ENCODE data around the gene AGA.

AGA gene

DNA sequence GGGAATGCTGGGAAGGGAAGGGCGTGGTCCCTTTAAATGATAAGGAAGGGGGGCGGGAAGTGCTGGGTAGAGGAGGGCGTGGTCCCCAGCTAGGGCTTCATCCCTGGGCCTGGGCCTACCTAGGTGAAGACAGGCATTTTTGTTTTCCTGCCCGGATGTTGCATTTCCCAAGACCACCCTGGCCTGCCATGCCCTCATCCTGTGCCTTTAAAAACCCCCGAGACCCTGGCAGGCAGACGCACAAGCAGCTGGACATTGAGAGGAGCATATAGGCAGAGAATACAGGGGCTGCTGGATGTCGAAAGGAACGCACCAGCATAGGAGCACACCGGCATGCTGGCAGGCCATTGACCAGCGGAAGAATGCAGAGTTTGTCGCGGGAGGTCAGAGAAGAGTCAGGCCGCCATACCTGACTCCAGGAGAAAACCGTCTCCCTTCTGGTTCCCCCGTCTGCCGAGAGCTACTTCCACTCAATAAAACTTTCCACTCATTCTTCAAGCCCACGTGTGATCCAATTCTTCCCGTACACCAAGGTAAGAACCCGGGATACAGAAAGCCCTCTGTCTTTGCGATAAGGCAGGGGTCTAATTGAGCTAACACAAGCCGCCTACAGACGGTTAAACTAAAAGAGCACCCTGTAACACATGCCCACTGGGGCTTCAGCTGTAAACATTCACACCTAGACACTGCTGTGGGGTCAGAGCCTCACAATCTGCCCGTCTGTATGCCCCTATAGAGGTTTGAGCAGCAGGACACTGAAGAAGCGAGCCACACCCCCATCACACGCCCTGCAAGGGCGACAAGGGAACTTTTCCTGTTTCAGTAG, 2.9 kb upstream of the AGA start:
- DNase-seq = no peak

DNA sequence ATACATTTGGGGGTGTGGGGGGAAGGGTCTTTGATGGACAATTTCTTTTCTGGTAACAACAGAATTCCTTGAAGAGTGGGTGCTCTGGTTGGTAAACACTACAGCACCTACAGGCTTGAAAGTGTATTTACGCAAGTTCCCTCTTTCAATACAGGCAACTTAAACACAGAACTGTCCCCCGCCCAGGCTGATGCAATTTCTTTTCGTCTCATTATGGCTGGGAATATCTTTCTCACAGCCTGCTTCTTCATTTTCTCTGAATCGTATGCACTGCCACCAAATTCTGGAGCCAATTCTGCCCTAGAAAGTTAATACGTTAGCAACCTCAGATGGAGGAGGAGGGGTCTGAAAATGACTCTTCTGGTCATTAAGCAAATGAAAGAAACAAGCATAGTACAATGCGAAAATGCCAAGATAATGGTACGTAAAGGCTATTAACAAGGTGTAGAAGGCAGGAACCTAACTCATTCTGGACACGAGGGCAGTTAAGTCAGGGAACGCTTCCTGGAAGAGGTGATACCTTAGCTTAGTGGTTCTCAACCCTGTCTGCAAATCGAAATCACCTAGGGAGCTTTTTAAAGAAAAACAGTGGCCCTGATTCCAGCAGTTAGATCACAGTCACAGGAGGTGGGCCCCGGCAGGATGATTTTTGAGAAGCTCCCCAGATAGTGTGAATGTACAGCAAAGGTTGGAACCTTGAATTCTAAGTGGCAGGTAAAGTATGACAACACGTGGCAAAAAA, 1.0 kb downstream of the AGA start:
- DNase-seq = peak; percentile 15

GRCh38 chr4:177436456-177436855, 5.8 kb downstream of the AGA start:
- DNase-seq = no peak

DNA sequence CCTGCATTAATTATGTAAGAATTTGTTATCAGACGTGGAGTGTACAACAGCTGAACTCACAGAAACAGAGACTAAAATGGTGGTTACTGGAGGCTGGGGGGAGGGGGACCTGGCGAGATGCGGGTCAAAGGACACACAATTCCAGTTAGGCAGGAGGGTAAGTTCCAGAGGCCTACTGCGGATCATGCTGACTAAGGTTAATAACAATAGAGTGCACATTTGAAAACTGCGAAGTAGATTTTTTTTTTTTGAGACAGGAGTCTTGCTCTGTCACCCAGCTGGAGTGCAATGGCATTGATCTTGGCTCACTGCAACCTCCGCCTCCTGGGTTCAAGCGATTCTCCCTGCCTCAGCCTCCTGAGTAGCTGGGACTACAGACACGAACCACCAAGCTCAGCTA, 7.6 kb downstream of the AGA start:
- no peak for DNase-seq

DNA sequence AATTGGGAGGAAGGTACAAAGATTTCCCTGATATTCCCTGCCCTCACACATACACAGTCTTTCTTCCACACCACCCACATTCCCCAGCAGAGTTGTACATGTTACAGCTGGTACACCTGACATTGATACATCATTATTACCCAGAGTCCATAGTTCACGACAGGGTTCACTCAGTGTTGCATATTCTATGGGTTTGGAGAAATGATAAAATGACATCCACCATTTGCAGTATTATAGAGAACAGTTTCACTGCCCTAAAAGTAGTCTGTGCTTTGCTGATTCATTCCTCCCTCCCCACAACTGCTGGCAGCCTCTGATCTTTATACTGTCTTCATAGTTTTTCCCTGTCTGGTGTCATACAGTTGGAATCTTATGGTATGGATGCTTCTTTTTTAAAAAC, 15.0 kb downstream of the AGA start:
- DNase-seq = no peak

DNA sequence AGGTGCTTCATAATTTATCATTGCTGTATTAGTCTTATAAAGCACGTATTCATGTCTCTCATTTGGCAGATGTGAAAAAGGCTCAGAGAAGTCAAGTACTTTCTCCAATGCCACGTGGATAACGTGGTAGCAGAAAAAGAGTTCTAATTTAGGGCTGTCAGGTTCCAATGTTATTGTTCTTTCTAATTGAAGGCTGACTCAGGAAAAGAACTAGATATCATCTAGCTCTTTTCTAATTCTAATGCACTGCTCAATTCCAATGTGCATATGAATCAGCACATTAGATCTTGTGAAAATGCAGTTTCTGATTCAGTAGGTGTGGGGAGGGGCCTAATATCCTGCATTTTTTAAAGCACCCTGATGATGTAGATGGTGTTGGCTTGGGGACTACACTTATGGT, 22.8 kb downstream of the AGA start:
- DNase-seq = no peak

GRCh38 chr4:177413656-177414055, 28.6 kb downstream of the AGA start:
- DNase-seq = no peak

- no peak for DNase-seq
Measured at GRCh38 chr4:177413076-177413475, 29.2 kb downstream of the AGA start.

- no peak for DNase-seq
Measured at GRCh38 chr4:177411996-177412395, 30.2 kb downstream of the AGA start.

DNA sequence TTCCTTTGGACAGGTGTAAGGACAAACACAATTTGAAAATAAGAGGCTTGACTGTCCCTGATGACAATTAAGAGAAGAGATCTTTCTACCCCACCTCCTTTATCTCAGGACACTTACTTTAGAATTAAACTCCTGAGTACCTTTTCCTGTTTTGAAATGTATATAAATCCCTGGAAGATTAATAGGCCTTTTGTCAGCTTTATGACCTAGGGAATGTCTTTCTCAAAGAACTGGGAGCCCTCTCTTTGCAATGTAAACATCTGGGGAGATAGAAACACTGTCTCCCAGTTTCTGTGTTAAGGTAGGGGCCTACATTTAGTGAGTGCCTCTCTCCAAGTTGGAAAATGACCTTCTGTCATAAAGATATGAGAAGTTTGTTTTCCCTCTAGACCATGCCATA, 31.7 kb downstream of the AGA start:
- no peak for DNase-seq

- DNase-seq = no peak
Measured at GRCh38 chr4:177408023-177408422, 34.2 kb downstream of the AGA start.

- DNase-seq = no peak
Measured at GRCh38 chr4:177405508-177405907, 36.7 kb downstream of the AGA start.

DNA sequence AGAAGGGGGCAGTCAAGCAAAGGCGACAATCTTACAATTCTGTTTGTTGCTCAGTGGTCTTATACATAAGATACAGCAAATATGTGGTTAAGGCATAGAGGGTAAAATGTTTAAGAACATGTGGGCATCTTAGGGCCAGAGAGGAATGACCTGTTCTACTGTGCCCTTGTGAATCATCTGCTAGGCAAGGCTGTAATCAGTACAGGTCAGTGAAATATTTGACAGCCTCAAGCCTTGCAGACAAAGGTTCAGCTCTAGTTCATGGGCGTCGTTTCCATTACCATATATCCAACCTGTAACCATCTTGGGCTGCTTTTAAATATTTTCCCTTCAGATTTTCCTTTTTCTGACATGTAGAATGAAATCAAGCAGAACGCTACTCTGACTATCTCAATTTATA, 37.3 kb downstream of the AGA start:
- no peak for DNase-seq

- DNase-seq = no peak
Measured at GRCh38 chr4:177404342-177404741, 37.9 kb downstream of the AGA start.

- DNase-seq = peak; percentile 50
Measured at GRCh38 chr4:177403746-177404145, 38.5 kb downstream of the AGA start.

- no peak for DNase-seq
Measured at GRCh38 chr4:177401658-177402273, 40.5 kb downstream of the AGA start.

DNA sequence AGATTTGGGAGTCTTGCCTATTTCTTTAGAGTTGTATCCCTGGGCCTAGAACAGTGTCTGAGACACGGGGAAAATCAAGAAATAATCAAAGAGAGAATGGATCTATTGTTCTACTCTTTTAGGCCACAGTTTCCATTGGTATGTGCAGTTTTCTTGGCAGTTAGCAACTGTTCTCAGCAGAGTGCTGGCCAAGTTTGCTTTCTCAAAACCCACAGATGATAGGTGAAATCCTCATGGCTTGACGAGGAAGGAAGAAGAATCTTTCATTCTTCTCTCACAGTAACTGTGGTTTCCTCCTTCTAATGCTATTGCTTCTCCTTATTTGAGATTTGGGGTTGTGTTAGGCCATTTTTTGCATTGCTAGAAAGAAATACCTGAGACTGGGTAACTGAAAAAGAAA, 42.2 kb downstream of the AGA start:
- DNase-seq = no peak

GRCh38 chr4:177396352-177396751, 45.9 kb downstream of the AGA start:
- no peak for DNase-seq

DNA sequence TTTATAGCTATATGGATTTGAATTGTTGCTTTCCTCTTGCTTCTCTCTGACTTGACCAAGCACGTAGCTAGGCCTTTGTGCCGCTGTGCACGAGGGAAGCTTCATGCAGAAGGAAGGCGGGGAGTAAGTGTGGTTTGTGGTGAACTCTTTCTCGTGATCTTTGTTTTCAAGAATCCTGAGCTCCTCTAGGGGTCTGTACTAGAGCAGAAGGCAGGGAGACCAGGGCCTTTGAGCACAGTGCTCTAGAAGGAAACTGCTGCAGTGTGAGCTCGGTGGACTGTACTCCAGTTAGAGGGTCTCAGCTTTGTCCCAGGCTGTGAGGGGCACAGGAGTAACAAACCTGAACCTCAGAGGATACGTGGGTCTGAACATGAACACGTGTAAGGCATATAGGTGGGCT, 49.0 kb downstream of the AGA start:
- DNase-seq = no peak

DNA sequence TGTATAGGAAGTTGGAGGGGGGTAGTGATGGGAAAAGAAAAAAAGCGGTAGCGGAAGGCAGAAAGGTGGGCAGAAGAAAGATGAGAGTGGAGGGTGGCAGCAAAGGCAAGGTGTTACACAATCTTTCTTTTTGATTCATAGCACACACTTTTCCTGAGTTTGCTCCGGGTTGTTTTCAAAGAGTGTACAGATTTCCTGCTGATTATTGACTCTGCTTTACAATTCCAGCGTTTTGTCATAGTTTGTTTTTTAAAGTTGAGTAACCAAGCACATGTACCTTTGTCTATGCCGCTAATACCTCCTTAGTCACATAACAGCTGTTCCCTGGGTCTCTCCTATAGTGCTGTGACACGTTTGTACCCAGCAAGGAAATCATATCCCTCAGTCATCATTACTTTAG, 50.3 kb downstream of the AGA start:
- DNase-seq = no peak

DNA sequence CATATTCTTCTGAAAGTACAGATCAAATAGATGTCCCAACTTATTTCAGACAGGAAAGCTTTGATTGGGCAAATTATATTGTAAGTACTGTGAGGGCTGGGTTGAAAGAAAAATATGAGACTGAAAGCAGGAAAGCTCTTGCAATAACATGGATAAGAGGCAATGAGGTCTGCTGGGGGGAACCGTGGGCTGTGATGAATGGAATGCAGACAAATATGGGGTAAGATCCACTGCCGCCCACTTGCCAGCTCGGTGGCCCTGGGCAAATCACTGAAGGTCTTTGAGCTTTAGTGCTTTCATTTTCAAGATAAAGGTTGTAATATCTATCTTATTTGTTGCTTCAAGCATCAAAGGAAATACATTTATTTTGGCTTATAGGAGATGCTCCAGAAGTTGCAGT, 51.0 kb downstream of the AGA start:
- DNase-seq = no peak

GRCh38 chr4:177386278-177386815, 55.9 kb downstream of the AGA start:
- DNase-seq = no peak

DNA sequence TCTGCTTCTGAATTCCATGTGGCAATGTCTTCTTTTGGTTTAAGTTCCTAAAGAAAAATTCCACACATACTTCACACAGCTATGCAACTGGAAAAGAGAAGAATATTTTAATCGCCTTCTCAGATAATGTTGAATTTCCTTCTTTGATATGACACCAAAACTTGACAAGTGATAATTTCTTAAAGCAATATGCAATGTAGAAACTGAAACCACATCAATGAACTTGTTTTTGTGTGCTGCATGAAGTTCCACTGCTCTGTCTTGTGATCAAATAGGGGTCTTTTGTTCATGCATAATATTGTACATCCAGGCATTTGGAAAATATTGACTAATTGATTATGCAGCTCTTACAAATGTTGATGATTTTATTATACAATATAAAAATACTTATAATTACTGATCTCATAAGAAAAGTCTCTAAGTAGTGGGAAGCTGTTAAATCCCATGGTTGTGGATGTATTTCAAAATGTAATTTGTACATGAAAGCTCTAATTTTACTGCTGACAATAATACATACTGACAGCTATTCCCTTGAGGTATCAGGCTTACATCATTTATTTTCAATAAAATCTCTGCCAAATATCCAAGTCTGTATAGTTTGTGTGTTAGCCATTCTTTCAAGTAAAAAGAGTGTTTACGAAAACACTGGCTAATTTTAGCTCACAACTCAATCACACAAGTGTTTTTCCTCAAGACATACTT, 56.5 kb downstream of the AGA start:
- DNase-seq = no peak

Data from NCI-H2171 treated with DMSO at 0.1 percent for 48 hours (cell line).